GM23338 (cell line): ENCODE data around the gene KCTD1. TPM values are rescaled to one million over a fixed set of nuclear protein-coding genes. Genes with fewer than 3 reads are reported as not detected.

Source experiments
- ATAC-seq: fragments of 200-7000 bp; cut with Tn5 transposase; 3 replicates; pipeline ENCODE4 v1.9.1; 2020
- DNase-seq: peaks from one replicate; pipeline ENCODE4 v3.0.0-alpha.2; 2015; ENCODE audit warnings: low spot score
- H2AFZ ChIP-seq: fragments of 200-600 bp; sonication (generic); 2 replicates; pipeline ENCODE4 v1.8.0; 2016; ENCODE audit warnings: antibody characterized with exemption, mild to moderate bottlenecking, moderate library complexity
- H3F3A ChIP-seq: fragments of 200-600 bp; sonication (generic); replicated peaks from 2 replicates; pipeline ENCODE4 v1.8.0; 2017; ENCODE audit warnings: antibody characterized with exemption, mixed run types, low read depth
- H3K27ac ChIP-seq: fragments of 200-600 bp; sonication (generic); 2 replicates; pipeline ENCODE4 v1.6.1; 2016; ENCODE audit warnings: low read depth
- H3K27me3 ChIP-seq: fragments of 200-600 bp; sonication (generic); 2 replicates; pipeline ENCODE4 v1.8.0; 2016; ENCODE audit warnings: mild to moderate bottlenecking, mixed run types, moderate library complexity; ENCODE audit not compliant: insufficient read depth
- H3K36me3 ChIP-seq: fragments of 200-600 bp; sonication (generic); 2 replicates; pipeline ENCODE4 v1.8.0; 2016; ENCODE audit warnings: mild to moderate bottlenecking; ENCODE audit not compliant: insufficient read depth
- H3K4me1 ChIP-seq: fragments of 200-600 bp; sonication (generic); 2 replicates; pipeline ENCODE4 v1.8.0; 2016; ENCODE audit warnings: mild to moderate bottlenecking, moderate library complexity; ENCODE audit not compliant: insufficient read depth
- H3K4me2 ChIP-seq: fragments of 200-600 bp; sonication (generic); 2 replicates; pipeline ENCODE4 v1.7.1; 2017; ENCODE audit warnings: mixed run types
- H3K4me3 ChIP-seq: fragments of 200-600 bp; sonication (generic); 2 replicates; pipeline ENCODE4 v1.6.1; 2016; ENCODE audit warnings: mixed run types
- H3K79me2 ChIP-seq: fragments of 200-600 bp; sonication (generic); replicated peaks from 2 replicates; pipeline ENCODE4 v1.8.0; 2017; ENCODE audit warnings: mild to moderate bottlenecking; ENCODE audit not compliant: insufficient read depth
- H3K9me2 ChIP-seq: fragments of 200-600 bp; sonication (generic); 2 replicates; pipeline ENCODE4 v1.8.0; 2017; ENCODE audit not compliant: insufficient read depth
- H4K20me1 ChIP-seq: fragments of 200-600 bp; sonication (generic); replicated peaks from 2 replicates; pipeline ENCODE4 v1.8.0; 2017; ENCODE audit warnings: mild to moderate bottlenecking; ENCODE audit not compliant: insufficient read depth
- H3K27ac Mint-ChIP-seq: 2 replicates; pipeline ENCODE4 v1.8.0; 2020; ENCODE audit warnings: inconsistent platforms, mild to moderate bottlenecking, moderate library complexity, mixed read lengths
- H3K27me3 Mint-ChIP-seq: 3 replicates; pipeline ENCODE4 v1.8.0; 2022; ENCODE audit warnings: low read depth, mild to moderate bottlenecking, moderate library complexity, mixed read lengths, inconsistent platforms; ENCODE audit not compliant: insufficient read depth, poor library complexity
- H3K36me3 Mint-ChIP-seq: 3 replicates; pipeline ENCODE4 v1.8.0; 2021; ENCODE audit warnings: low read depth, mild to moderate bottlenecking, inconsistent platforms, moderate library complexity, mixed read lengths
- H3K4me1 Mint-ChIP-seq: 3 replicates; pipeline ENCODE4 v1.8.0; 2020; ENCODE audit warnings: mild to moderate bottlenecking, inconsistent platforms, mixed read lengths
- H3K4me3 Mint-ChIP-seq: 3 replicates; pipeline ENCODE4 v1.8.0; 2021; ENCODE audit warnings: moderate library complexity, mild to moderate bottlenecking, inconsistent platforms, mixed read lengths
- H3K9me3 Mint-ChIP-seq: 3 replicates; pipeline ENCODE4 v1.8.0; 2020; ENCODE audit warnings: moderate library complexity, mild to moderate bottlenecking, inconsistent platforms, mixed read lengths
- CREB1 ChIP-seq: fragments of 250-450 bp; sonication (Bioruptor Pico); IDR thresholded peaks from 2 replicates; pipeline ENCODE4 v1.5.0; 2020; ENCODE audit warnings: low read depth, mild to moderate bottlenecking, moderate library complexity
- EZH2 ChIP-seq: fragments of 200-600 bp; sonication (generic); IDR thresholded peaks from one replicate; pipeline ENCODE4 v1.8.0; 2017; ENCODE audit warnings: antibody characterized with exemption, mild to moderate bottlenecking, low read depth; ENCODE audit not compliant: unreplicated experiment
- EZH2phosphoT487 ChIP-seq: fragments of 200-600 bp; sonication (generic); IDR thresholded peaks from one replicate; pipeline ENCODE4 v1.8.1; 2018; ENCODE audit warnings: antibody characterized with exemption; ENCODE audit not compliant: unreplicated experiment
- JUNB ChIP-seq: IDR thresholded peaks from one replicate; pipeline ENCODE4 v1.6.1; 2016; ENCODE audit warnings: antibody characterized with exemption; ENCODE audit not compliant: unreplicated experiment
- NANOG ChIP-seq: IDR thresholded peaks from 2 replicates; pipeline ENCODE4 v1.6.1; 2016; ENCODE audit warnings: antibody characterized with exemption, borderline replicate concordance
- POLR2AphosphoS5 ChIP-seq: IDR thresholded peaks from 2 replicates; pipeline ENCODE4 v1.6.1; 2016; ENCODE audit warnings: antibody characterized with exemption, low read depth
- STAT1 ChIP-seq: IDR thresholded peaks from one replicate; pipeline ENCODE4 v1.6.1; 2016; ENCODE audit warnings: antibody characterized with exemption; ENCODE audit not compliant: unreplicated experiment
- ZNF114 ChIP-seq: fragments of 250-450 bp; sonication (Bioruptor Pico); IDR thresholded peaks from 2 replicates; pipeline ENCODE4 v1.5.0; 2020; ENCODE audit warnings: mild to moderate bottlenecking, moderate library complexity
- ZNF331 ChIP-seq: fragments of 250-450 bp; sonication (Bioruptor Pico); IDR thresholded peaks from 2 replicates; pipeline ENCODE4 v1.5.0; 2020; ENCODE audit warnings: low read depth, mild to moderate bottlenecking, moderate library complexity
- polyA plus RNA-seq: library from polyadenylated mRNA; unstranded; fragments of >200 nt; fragmentation: Nextera tagmentation; extraction: Ambion mirVana; gene quantifications from 2 replicates; pipeline ENCODE4 v1.2.1, GENCODE V29; 2016
- total RNA-seq: library from RNA; depleted of rRNA; stranded (reverse); fragments of >200 nt; shearing (Covaris generic); gene quantifications from 2 replicates; pipeline ENCODE4 v1.2.3, GENCODE V29; 2014
- TF ChIP-seq, protein P1 (sequence below): fragments of 250-450 bp; sonication (Bioruptor Pico); IDR thresholded peaks from 2 replicates; pipeline ENCODE4 v1.5.0; 2020; ENCODE audit warnings: mild to moderate bottlenecking, moderate library complexity
- TF ChIP-seq, protein P2 (sequence below): IDR thresholded peaks from one replicate; pipeline ENCODE4 v1.6.1; 2018; ENCODE audit warnings: antibody characterized with exemption; ENCODE audit not compliant: unreplicated experiment
- TF ChIP-seq, protein P3 (sequence below), 2 experiments: fragments of 200-600 bp in 1 of 2; sonication (generic) in 1 of 2; conservative IDR thresholded peaks; 2 replicates each; pipeline versions ENCODE4 v1.5.1 to v1.6.1; 2016 to 2017; ENCODE audit warnings: antibody characterized with exemption in 2 of 2, low read depth in 2 of 2, mild to moderate bottlenecking in 2 of 2, moderate library complexity in 1 of 2
- TF ChIP-seq, protein P4 (sequence below): IDR thresholded peaks from 2 replicates; pipeline ENCODE4 v1.6.1; 2016; ENCODE audit warnings: antibody characterized with exemption

KCTD1 gene
- total and polyA plus RNA-seq, 2 experiments from 2014 or later = 7.1 to 20.5 TPM

DNA sequence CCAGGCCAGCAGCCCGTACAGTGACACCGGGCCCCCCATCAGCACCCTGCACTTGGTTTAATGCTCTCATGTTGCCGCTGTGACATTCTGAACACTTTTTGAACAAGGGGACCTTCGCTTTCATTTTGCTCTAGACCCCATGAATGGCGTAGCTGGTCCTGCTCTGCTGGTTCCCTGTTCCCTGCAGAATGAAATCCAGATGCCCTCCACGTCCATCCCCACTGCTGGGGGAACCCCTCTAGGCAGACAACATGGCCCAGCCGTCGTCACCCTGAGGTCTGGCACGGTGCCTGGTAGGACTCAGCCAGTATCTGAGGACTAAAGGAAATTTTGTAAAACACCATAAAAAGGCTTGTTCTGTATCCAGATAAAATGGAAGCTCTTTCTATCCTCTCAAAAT, 128.6 kb downstream of the KCTD1 start:
- H3K4me2 ChIP-seq = no peak overlapping the region
- H3F3A ChIP-seq = peaks cover 6% of the 10 kb centered on the region; the same call in 1 of the 2 replicates
- no peak overlapping the region for H3K27ac Mint-ChIP-seq
- ATAC-seq = no peak
- H3K27ac ChIP-seq = no peak overlapping the region
- DNase-seq = no peak
- no peak for TF ChIP-seq ZNF114
- TF ChIP-seq, protein P1, sequence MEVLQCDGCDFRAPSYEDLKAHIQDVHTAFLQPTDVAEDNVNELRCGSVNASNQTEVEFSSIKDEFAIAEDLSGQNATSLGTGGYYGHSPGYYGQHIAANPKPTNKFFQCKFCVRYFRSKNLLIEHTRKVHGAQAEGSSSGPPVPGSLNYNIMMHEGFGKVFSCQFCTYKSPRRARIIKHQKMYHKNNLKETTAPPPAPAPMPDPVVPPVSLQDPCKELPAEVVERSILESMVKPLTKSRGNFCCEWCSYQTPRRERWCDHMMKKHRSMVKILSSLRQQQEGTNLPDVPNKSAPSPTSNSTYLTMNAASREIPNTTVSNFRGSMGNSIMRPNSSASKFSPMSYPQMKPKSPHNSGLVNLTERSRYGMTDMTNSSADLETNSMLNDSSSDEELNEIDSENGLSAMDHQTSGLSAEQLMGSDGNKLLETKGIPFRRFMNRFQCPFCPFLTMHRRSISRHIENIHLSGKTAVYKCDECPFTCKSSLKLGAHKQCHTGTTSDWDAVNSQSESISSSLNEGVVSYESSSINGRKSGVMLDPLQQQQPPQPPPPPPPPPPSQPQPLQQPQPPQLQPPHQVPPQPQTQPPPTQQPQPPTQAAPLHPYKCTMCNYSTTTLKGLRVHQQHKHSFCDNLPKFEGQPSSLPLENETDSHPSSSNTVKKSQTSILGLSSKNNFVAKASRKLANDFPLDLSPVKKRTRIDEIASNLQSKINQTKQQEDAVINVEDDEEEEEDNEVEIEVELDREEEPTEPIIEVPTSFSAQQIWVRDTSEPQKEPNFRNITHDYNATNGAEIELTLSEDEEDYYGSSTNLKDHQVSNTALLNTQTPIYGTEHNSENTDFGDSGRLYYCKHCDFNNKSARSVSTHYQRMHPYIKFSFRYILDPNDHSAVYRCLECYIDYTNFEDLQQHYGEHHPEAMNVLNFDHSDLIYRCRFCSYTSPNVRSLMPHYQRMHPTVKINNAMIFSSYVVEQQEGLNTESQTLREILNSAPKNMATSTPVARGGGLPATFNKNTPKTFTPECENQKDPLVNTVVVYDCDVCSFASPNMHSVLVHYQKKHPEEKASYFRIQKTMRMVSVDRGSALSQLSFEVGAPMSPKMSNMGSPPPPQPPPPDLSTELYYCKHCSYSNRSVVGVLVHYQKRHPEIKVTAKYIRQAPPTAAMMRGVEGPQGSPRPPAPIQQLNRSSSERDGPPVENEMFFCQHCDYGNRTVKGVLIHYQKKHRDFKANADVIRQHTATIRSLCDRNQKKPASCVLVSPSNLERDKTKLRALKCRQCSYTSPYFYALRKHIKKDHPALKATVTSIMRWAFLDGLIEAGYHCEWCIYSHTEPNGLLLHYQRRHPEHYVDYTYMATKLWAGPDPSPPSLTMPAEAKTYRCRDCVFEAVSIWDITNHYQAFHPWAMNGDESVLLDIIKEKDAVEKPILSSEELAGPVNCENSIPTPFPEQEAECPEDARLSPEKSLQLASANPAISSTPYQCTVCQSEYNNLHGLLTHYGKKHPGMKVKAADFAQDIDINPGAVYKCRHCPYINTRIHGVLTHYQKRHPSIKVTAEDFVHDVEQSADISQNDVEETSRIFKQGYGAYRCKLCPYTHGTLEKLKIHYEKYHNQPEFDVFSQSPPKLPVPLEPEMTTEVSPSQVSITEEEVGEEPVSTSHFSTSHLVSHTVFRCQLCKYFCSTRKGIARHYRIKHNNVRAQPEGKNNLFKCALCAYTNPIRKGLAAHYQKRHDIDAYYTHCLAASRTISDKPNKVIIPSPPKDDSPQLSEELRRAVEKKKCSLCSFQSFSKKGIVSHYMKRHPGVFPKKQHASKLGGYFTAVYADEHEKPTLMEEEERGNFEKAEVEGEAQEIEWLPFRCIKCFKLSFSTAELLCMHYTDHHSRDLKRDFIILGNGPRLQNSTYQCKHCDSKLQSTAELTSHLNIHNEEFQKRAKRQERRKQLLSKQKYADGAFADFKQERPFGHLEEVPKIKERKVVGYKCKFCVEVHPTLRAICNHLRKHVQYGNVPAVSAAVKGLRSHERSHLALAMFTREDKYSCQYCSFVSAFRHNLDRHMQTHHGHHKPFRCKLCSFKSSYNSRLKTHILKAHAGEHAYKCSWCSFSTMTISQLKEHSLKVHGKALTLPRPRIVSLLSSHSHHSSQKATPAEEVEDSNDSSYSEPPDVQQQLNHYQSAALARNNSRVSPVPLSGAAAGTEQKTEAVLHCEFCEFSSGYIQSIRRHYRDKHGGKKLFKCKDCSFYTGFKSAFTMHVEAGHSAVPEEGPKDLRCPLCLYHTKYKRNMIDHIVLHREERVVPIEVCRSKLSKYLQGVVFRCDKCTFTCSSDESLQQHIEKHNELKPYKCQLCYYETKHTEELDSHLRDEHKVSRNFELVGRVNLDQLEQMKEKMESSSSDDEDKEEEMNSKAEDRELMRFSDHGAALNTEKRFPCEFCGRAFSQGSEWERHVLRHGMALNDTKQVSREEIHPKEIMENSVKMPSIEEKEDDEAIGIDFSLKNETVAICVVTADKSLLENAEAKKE = no peak
- no peak for TF ChIP-seq STAT1
- TF ChIP-seq, protein P2, sequence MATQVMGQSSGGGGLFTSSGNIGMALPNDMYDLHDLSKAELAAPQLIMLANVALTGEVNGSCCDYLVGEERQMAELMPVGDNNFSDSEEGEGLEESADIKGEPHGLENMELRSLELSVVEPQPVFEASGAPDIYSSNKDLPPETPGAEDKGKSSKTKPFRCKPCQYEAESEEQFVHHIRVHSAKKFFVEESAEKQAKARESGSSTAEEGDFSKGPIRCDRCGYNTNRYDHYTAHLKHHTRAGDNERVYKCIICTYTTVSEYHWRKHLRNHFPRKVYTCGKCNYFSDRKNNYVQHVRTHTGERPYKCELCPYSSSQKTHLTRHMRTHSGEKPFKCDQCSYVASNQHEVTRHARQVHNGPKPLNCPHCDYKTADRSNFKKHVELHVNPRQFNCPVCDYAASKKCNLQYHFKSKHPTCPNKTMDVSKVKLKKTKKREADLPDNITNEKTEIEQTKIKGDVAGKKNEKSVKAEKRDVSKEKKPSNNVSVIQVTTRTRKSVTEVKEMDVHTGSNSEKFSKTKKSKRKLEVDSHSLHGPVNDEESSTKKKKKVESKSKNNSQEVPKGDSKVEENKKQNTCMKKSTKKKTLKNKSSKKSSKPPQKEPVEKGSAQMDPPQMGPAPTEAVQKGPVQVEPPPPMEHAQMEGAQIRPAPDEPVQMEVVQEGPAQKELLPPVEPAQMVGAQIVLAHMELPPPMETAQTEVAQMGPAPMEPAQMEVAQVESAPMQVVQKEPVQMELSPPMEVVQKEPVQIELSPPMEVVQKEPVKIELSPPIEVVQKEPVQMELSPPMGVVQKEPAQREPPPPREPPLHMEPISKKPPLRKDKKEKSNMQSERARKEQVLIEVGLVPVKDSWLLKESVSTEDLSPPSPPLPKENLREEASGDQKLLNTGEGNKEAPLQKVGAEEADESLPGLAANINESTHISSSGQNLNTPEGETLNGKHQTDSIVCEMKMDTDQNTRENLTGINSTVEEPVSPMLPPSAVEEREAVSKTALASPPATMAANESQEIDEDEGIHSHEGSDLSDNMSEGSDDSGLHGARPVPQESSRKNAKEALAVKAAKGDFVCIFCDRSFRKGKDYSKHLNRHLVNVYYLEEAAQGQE = no peak
- TF ChIP-seq POLR2AphosphoS5 = no peak
- TF ChIP-seq, protein P3, sequence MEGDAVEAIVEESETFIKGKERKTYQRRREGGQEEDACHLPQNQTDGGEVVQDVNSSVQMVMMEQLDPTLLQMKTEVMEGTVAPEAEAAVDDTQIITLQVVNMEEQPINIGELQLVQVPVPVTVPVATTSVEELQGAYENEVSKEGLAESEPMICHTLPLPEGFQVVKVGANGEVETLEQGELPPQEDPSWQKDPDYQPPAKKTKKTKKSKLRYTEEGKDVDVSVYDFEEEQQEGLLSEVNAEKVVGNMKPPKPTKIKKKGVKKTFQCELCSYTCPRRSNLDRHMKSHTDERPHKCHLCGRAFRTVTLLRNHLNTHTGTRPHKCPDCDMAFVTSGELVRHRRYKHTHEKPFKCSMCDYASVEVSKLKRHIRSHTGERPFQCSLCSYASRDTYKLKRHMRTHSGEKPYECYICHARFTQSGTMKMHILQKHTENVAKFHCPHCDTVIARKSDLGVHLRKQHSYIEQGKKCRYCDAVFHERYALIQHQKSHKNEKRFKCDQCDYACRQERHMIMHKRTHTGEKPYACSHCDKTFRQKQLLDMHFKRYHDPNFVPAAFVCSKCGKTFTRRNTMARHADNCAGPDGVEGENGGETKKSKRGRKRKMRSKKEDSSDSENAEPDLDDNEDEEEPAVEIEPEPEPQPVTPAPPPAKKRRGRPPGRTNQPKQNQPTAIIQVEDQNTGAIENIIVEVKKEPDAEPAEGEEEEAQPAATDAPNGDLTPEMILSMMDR (conservative IDR thresholded peaks at IDR 0.05; ENCODE audit: low read depth in 2 of 2) = no peak
- TF ChIP-seq, protein P4, sequence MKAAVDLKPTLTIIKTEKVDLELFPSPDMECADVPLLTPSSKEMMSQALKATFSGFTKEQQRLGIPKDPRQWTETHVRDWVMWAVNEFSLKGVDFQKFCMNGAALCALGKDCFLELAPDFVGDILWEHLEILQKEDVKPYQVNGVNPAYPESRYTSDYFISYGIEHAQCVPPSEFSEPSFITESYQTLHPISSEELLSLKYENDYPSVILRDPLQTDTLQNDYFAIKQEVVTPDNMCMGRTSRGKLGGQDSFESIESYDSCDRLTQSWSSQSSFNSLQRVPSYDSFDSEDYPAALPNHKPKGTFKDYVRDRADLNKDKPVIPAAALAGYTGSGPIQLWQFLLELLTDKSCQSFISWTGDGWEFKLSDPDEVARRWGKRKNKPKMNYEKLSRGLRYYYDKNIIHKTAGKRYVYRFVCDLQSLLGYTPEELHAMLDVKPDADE = no peak
- no peak for TF ChIP-seq JUNB
- no peak for TF ChIP-seq ZNF331 (CRISPR knock-in tag)
- TF ChIP-seq NANOG = no peak
- no peak for TF ChIP-seq EZH2phosphoT487
- no peak for TF ChIP-seq CREB1 (CRISPR knock-in tag)
- TF ChIP-seq EZH2 = no peak
- no peak overlapping the region for H2AFZ ChIP-seq
- peaks cover 13% of the 10 kb centered on the region for H3K27me3 Mint-ChIP-seq
- no peaks in the 10 kb centered on the region for H3K79me2 ChIP-seq
- no peaks in the 10 kb centered on the region; the same call in 2 of the 3 replicates for H3K9me3 Mint-ChIP-seq
- no peaks in the 10 kb centered on the region for H3K36me3 ChIP-seq
- no peaks in the 10 kb centered on the region for H3K27me3 ChIP-seq
- H3K9me2 ChIP-seq = peaks cover 17% of the 10 kb centered on the region
- H4K20me1 ChIP-seq = no peaks in the 10 kb centered on the region
- H3K4me3 Mint-ChIP-seq = no peak overlapping the region
- H3K4me1 ChIP-seq = peaks cover 23% of the 10 kb centered on the region
- no peak overlapping the region for H3K4me3 ChIP-seq
- no peaks in the 10 kb centered on the region for H3K36me3 Mint-ChIP-seq
- no peaks in the 10 kb centered on the region; the same call in 1 of the 3 replicates for H3K4me1 Mint-ChIP-seq
